ENCODE data around the gene SDR39U1.
"Not testable (repeated sequence)": the region's sequence is repeated elsewhere in the genome, so short reads cannot be mapped to it uniquely, and the experiment has no call there.

The SDR39U1 gene

DNA sequence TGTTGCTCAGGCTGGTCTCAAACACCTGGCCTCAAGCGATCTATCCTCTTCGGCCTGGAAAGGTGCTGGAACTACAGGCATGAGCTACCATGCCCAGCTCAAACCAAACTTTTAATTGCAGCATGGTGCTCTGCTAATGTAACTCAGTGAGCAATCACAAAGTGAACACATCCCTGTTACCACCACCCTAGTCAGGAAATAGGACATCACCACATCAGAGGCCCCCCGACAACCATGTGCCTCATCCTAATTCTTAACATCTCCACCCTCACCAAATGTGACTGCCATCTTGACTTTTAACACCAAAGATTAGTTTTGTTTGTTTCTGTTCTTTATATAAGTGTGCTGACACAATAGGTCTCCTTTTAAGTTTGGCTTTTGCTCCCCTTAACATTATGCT, 22.8 kb upstream of the SDR39U1 start:
- Histone ChIP-seq H3K4me1 (ENCODE audit: control insufficient read depth, insufficient read depth, low read length) (no peaks in the 10 kb centered on the region), H3K4me3 (ENCODE audit: low read length) (no peak overlapping the region), H3K27me3 (replicated peaks; ENCODE audit: control insufficient read depth, insufficient read depth, low read length) (no peaks in the 10 kb centered on the region), H3K36me3 (ENCODE audit: control insufficient read depth, insufficient read depth, low read length, severe bottlenecking) (no peaks in the 10 kb centered on the region), H3K9ac (ENCODE audit: low read length) (no peak overlapping the region), H3K9me3 (ENCODE audit: control insufficient read depth, low read length) (no peaks in the 10 kb centered on the region)
- DNase-seq (ENCODE audit: low read depth) = no peak

GRCh38 chr14:24463884-24464785, 21.6 kb upstream of the SDR39U1 start:
- Histone ChIP-seq H3K27me3 (replicated peaks; ENCODE audit: control insufficient read depth, insufficient read depth, low read length) (no peaks in the 10 kb centered on the region), H3K36me3 (ENCODE audit: control insufficient read depth, insufficient read depth, low read length, severe bottlenecking) (no peaks in the 10 kb centered on the region), H3K4me3 (ENCODE audit: low read length) (no peak overlapping the region), H3K9me3 (ENCODE audit: control insufficient read depth, low read length) (no peaks in the 10 kb centered on the region), H3K4me1 (ENCODE audit: control insufficient read depth, insufficient read depth, low read length) (no peaks in the 10 kb centered on the region), H3K9ac (ENCODE audit: low read length) (no peak overlapping the region)
- DNase-seq (ENCODE audit: low read depth) = no peak

DNA sequence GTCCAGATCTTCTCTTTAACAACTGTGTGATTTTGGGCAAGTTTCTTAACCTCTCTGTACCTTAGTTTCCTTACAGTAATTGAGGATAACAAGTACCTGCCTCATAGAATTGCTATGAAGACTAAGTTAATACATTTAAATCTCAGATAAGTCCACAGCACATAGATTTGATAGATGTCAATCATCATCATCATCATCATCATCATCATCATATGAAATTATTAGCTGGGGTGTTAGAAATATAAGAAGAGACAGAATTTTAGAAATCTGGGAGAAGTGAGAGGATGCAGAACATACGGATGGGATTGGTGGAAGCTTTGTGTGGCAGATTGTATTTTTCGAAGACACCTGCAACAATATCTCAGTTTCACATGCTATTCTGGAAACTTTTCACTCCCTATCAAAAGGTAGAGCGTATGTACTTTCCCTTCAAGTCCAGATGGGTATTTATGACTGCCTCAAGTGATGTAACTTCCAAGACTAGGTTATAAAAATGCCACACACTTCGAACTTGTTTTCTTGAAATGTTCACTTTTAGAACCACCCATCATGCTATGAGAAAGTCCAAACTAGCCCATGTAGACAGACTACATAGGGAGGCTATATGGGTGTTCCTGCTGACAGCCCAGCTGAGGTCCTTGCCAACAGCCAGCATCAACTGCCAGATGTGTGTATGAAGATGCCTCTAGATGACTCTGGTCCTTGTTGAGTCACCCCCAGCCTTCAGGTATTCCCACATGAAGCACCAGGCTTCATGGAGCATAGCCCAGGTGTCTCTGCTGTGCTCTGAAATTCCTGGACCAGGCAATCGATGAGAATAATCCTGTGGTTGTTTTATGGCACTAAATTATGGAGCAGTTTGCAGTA, 20.7 kb upstream of the SDR39U1 start:
- Histone ChIP-seq H3K36me3 (ENCODE audit: control insufficient read depth, insufficient read depth, low read length, severe bottlenecking) (no peaks in the 10 kb centered on the region), H3K9ac (ENCODE audit: low read length) (no peak overlapping the region), H3K4me1 (ENCODE audit: control insufficient read depth, insufficient read depth, low read length) (no peaks in the 10 kb centered on the region), H3K4me3 (ENCODE audit: low read length) (no peak overlapping the region), H3K27me3 (replicated peaks; ENCODE audit: control insufficient read depth, insufficient read depth, low read length) (no peaks in the 10 kb centered on the region), H3K9me3 (ENCODE audit: control insufficient read depth, low read length) (no peaks in the 10 kb centered on the region)
- no peak for DNase-seq (ENCODE audit: low read depth)

DNA sequence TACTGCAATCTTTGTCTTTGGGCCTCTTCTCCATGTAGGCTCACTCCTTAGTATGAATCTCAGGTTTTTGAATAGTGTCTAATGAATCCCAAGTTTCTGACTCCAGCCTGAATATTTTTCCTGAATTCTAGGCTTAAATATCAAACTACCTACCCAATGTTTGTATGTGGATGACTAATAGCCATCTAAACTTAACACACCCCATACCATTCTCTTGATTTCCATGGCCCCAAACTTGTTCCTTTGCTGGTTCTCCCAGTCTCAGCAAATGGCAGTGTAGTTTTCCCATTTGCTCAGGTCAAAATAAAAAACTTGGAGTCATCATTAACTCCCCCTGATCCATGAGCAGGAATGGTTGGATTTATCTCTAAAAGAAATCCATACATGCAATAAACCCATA, 18.8 kb upstream of the SDR39U1 start:
- DNase-seq (ENCODE audit: low read depth) = no peak
- Histone ChIP-seq H3K4me1 (ENCODE audit: control insufficient read depth, insufficient read depth, low read length) (no peaks in the 10 kb centered on the region), H3K9ac (ENCODE audit: low read length) (no peak overlapping the region), H3K36me3 (ENCODE audit: control insufficient read depth, insufficient read depth, low read length, severe bottlenecking) (peaks cover 3% of the 10 kb centered on the region), H3K4me3 (ENCODE audit: low read length) (no peak overlapping the region), H3K27me3 (replicated peaks; ENCODE audit: control insufficient read depth, insufficient read depth, low read length) (no peaks in the 10 kb centered on the region), H3K9me3 (ENCODE audit: control insufficient read depth, low read length) (no peaks in the 10 kb centered on the region)

DNA sequence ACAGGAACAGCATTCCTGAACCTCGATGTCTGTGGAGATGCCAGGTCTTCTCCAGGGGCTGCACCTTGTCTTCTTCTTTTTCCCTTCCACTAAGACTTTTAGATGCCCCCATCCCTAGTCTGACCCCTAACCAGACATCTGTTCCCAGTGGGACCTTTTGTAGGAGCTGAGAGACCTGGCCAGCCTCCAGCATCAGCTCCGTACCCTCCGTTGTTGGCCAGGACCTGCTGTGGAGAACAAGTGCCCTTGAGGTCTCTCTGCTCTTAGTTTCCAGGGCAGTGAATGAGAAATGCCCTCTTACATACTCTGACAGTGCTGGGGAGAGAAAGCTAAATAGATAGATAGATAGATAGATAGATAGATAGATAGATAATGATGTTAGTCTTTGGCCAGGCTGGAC, 16.8 kb upstream of the SDR39U1 start:
- DNase-seq (ENCODE audit: low read depth) = no peak
- no peaks in the 10 kb centered on the region for H3K4me1 ChIP-seq (ENCODE audit: control insufficient read depth, insufficient read depth, low read length)
- no peak overlapping the region for H3K4me3 ChIP-seq (ENCODE audit: low read length)

GRCh38 chr14:24458736-24459135, 16.2 kb upstream of the SDR39U1 start:
- no peaks in the 10 kb centered on the region for H3K27me3 ChIP-seq (replicated peaks; ENCODE audit: control insufficient read depth, insufficient read depth, low read length)
- H3K4me1 ChIP-seq (ENCODE audit: control insufficient read depth, insufficient read depth, low read length) = no peaks in the 10 kb centered on the region
- no peak overlapping the region for H3K9ac ChIP-seq (ENCODE audit: low read length)
- no peak overlapping the region for H3K4me3 ChIP-seq (ENCODE audit: low read length)
- peaks cover 3% of the 10 kb centered on the region for H3K36me3 ChIP-seq (ENCODE audit: control insufficient read depth, insufficient read depth, low read length, severe bottlenecking)
- DNase-seq (ENCODE audit: low read depth) = no peak
- H3K9me3 ChIP-seq (ENCODE audit: control insufficient read depth, low read length) = no peaks in the 10 kb centered on the region

More for the DNA sequence above, 16.8 kb upstream of the SDR39U1 start:
- H3K9ac ChIP-seq (ENCODE audit: low read length) = no peak overlapping the region
- H3K27me3 ChIP-seq (replicated peaks; ENCODE audit: control insufficient read depth, insufficient read depth, low read length) = no peaks in the 10 kb centered on the region
- no peaks in the 10 kb centered on the region for H3K9me3 ChIP-seq (ENCODE audit: control insufficient read depth, low read length)
- peaks cover 3% of the 10 kb centered on the region for H3K36me3 ChIP-seq (ENCODE audit: control insufficient read depth, insufficient read depth, low read length, severe bottlenecking)

DNA sequence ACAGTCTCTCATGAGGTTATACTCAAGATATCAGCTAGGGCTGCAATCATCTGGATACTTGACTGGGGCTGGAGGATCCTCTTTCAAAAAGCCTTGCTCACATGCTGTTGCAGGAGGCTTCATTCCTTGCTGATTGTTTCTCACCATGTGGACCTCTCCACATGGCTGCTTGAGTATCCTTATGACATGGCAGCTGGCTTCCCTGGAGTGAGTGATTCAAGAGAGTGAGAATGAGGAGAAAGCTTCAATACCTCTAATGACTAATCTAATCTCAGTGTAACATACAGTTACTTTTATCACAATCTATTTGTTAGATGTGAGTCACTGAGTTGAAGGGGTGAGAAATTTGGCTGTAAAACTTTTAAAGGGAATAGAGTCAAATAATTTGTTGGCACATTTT, 14.4 kb upstream of the SDR39U1 start:
- H3K4me3 ChIP-seq (ENCODE audit: low read length) = no peak overlapping the region
- H3K36me3 ChIP-seq (ENCODE audit: control insufficient read depth, insufficient read depth, low read length, severe bottlenecking) = peaks cover 3% of the 10 kb centered on the region
- no peak overlapping the region for H3K9ac ChIP-seq (ENCODE audit: low read length)
- H3K4me1 ChIP-seq (ENCODE audit: control insufficient read depth, insufficient read depth, low read length) = no peaks in the 10 kb centered on the region
- H3K9me3 ChIP-seq (ENCODE audit: control insufficient read depth, low read length) = no peaks in the 10 kb centered on the region
- DNase-seq (ENCODE audit: low read depth) = no peak
- H3K27me3 ChIP-seq (replicated peaks; ENCODE audit: control insufficient read depth, insufficient read depth, low read length) = no peaks in the 10 kb centered on the region

DNA sequence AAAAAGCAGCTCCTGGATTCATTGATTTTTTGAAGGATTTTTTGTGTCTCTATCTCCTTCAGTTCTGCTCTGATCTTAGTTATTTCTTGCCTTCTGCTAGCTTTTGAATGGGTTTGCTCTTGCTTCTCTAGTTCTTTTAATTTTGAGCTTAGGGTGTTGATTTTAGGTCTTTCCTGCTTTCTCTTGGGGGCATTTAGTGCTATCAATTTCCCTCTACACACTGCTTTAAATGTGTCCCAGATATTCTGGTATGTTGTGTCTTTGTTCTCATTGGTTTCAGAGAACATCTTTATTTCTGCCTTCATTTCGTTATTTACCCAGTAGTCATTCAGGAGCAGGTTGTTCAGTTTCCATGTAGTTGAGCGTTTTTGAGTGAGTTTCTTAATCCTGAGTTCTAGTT, 8.3 kb upstream of the SDR39U1 start:
- H3K4me1 ChIP-seq (ENCODE audit: control insufficient read depth, insufficient read depth, low read length); H3K9me3 ChIP-seq (ENCODE audit: control insufficient read depth, low read length); H3K9ac ChIP-seq (ENCODE audit: low read length); H3K36me3 ChIP-seq (ENCODE audit: control insufficient read depth, insufficient read depth, low read length, severe bottlenecking); H3K27me3 ChIP-seq (replicated peaks; ENCODE audit: control insufficient read depth, insufficient read depth, low read length); H3K4me3 ChIP-seq (ENCODE audit: low read length); DNase-seq (ENCODE audit: low read depth): not testable (repeated sequence)

GRCh38 chr14:24443053-24443665, 583 bp upstream of the SDR39U1 start:
- H3K36me3 ChIP-seq (ENCODE audit: control insufficient read depth, insufficient read depth, low read length, severe bottlenecking) = peaks cover 33% of the 10 kb centered on the region

GRCh38 chr14:24441904-24442239, 704 bp downstream of the SDR39U1 start:
- H3K27me3 ChIP-seq (replicated peaks; ENCODE audit: control insufficient read depth, insufficient read depth, low read length) = no peaks in the 10 kb centered on the region
- DNase-seq (ENCODE audit: low read depth) = no peak
- peak overlapping the region; percentile 88 for H3K4me3 ChIP-seq (ENCODE audit: low read length)
- peaks cover 33% of the 10 kb centered on the region for H3K4me1 ChIP-seq (ENCODE audit: control insufficient read depth, insufficient read depth, low read length)
- no peaks in the 10 kb centered on the region for H3K9me3 ChIP-seq (ENCODE audit: control insufficient read depth, low read length)
- peak overlapping the region; percentile 96 for H3K9ac ChIP-seq (ENCODE audit: low read length)
- peaks cover 45% of the 10 kb centered on the region for H3K36me3 ChIP-seq (ENCODE audit: control insufficient read depth, insufficient read depth, low read length, severe bottlenecking)

More at GRCh38 chr14:24443053-24443665, 583 bp upstream of the SDR39U1 start:
- Histone ChIP-seq H3K9me3 (ENCODE audit: control insufficient read depth, low read length) (no peaks in the 10 kb centered on the region), H3K4me3 (ENCODE audit: low read length) (peak overlapping the region; percentile 88), H3K4me1 (ENCODE audit: control insufficient read depth, insufficient read depth, low read length) (peaks cover 30% of the 10 kb centered on the region), H3K27me3 (replicated peaks; ENCODE audit: control insufficient read depth, insufficient read depth, low read length) (no peaks in the 10 kb centered on the region), H3K9ac (ENCODE audit: low read length) (peak overlapping the region; percentile 96)
- DNase-seq (ENCODE audit: low read depth) = peak; percentile 45

DNA sequence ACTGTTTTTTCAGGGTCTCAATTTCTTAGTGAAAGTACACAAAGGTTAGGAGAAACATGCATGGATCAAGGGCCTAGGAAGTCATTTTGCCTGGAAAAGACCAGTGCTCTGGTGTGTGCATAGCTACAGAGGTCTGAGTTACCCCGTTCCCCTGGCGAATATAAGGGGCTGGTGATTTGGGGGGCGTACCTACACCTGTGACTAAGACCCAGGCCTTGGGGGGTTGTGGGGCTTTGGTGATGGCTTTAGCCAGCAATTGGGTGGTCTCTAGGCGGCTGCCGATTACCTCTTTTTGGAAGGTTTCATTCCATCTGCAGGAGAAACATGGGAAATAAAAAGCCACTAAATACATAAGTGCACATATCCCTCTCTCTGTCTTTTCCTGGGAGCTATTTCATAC, 1.1 kb downstream of the SDR39U1 start:
- DNase-seq (ENCODE audit: low read depth) = no peak
- Histone ChIP-seq H3K4me3 (ENCODE audit: low read length) (peak overlapping the region; percentile 88), H3K9me3 (ENCODE audit: control insufficient read depth, low read length) (no peaks in the 10 kb centered on the region), H3K4me1 (ENCODE audit: control insufficient read depth, insufficient read depth, low read length) (peaks cover 36% of the 10 kb centered on the region), H3K27me3 (replicated peaks; ENCODE audit: control insufficient read depth, insufficient read depth, low read length) (no peaks in the 10 kb centered on the region), H3K36me3 (ENCODE audit: control insufficient read depth, insufficient read depth, low read length, severe bottlenecking) (peaks cover 47% of the 10 kb centered on the region), H3K9ac (ENCODE audit: low read length) (peak overlapping the region; percentile 96)
